Measurements from ENCODE around the gene UCP3. TPM values are rescaled to one million over a fixed set of nuclear protein-coding genes. Genes with fewer than 3 reads are reported as not detected.

The UCP3 gene
- total RNA-seq, 1 donor from 2014 or later, result 11.9 TPM

GRCh38 chr11:74019860-74020259 is 11.0 kb upstream of the UCP3 start:
- intact Hi-C loops (cut with micrococcal nuclease), result no loop called here
- DNase-seq (no peak), ATAC-seq (no peak)

- intact Hi-C loops (cut with micrococcal nuclease), result no loop called here
- peak; percentile 52 for DNase-seq
- peak; percentile 39 for ATAC-seq
These were observed 10.3 kb upstream of the UCP3 start for GRCh38 chr11:74019104-74019738.

DNA sequence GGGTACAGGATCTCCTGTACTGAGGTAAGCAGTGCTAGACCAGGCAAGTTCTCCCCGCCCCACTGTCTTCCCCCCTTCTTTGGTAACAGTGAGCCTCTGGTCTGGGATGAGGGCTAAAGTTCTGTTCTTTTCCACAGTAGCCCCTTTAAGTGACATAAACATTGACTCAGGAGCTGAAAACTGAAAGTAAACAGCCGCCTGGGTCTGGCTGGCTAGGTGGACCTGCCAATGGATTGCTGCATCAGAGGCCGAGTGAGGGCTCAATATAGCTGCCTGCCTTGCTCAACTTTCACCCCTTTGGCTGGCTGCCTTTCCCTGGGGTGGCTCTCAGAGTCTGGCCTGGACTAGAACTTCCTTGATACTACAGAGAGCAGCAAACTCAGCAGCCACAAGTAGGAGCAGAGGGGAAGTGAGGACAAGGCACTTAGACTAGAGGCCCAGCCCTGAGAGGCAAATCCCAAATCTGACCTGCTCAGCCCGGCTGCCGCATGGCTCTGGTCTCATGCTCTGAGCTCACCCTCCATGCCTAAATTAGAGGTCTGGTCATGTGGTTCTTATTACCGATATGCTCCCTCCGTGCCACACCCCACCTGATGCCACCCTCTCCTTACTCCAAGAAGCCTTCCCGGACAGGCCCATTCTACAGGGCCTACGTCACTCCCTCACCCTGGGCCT is 9.6 kb upstream of the UCP3 start:
- DNase-seq, result peak; percentile 93
- peak; percentile 94 for ATAC-seq
- intact Hi-C loops (cut with micrococcal nuclease), result no loop called here

- intact Hi-C loops (cut with micrococcal nuclease), result no loop called here
- DNase-seq, result no peak
- ATAC-seq, result no peak
These were observed 8.7 kb upstream of the UCP3 start for GRCh38 chr11:74017631-74018030.

DNA sequence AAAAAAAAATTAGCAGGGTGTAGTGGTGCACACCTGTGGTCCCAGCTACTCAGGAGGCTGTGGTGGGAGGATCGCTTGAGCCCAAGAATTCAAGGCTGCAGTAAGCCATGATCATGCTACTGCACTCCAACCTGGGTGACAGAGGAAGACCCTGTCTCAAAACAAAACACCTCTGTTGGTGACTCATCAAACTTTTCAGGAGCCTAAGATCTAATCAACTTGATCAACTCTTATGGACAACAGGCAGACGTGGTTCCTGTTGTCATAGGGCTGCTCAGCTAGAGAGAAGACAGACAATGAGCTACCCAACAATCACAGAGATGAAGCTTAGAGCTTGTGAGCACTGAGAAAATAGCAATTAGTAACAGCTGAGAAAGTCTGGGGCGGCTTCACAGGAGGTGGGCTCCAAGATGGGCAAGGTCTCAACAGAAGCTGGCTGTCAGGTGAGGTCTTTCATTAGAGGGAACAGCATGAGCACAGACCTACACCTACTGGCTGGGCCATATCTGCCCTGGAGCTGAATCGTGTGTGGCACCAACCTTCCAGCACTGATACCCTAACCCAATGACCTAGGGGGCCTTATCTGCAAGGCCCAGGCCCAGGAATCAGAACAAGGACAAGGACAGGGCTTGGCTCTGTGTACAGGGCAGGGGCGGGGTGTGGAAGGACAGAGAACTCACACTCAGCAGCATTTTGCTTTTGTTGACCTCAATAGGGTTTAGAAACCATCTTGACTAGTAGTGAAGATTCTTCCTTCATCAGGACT is 7.2 kb upstream of the UCP3 start:
- no peak for ATAC-seq
- intact Hi-C loops (cut with micrococcal nuclease), result no loop called here
- no peak for DNase-seq

DNA sequence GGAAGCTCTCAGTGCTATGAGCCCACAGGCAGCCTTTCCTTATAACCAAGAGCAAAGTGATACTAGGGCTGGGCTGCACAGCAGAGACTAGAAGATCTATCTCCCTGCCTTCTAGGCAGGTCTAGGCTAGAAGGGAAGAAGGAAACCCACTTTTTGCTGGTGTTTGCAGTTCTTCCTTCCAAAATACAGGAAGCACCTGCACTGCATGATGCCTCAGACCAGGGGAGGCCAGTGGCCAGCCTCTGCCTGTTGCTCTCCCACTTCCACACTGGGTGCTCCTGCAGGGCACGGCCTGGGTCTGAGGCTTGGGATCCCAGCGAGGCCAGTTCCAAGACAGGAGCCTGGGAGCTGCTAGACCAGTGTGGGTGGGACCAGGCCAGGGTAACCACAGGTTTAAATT is 6.0 kb upstream of the UCP3 start:
- ATAC-seq, result no peak
- DNase-seq, result peak; percentile 40
- intact Hi-C loops (cut with micrococcal nuclease), result no loop called here

- DNase-seq, result no peak
- intact Hi-C loops (cut with micrococcal nuclease), result no loop called here
- ATAC-seq, result no peak
These were observed 4.3 kb upstream of the UCP3 start for GRCh38 chr11:74013141-74013540.

GRCh38 chr11:74012074-74012809 is 3.4 kb upstream of the UCP3 start:
- ATAC-seq (no peak), DNase-seq (no peak)
- intact Hi-C loops (cut with micrococcal nuclease), result no loop called here

DNA sequence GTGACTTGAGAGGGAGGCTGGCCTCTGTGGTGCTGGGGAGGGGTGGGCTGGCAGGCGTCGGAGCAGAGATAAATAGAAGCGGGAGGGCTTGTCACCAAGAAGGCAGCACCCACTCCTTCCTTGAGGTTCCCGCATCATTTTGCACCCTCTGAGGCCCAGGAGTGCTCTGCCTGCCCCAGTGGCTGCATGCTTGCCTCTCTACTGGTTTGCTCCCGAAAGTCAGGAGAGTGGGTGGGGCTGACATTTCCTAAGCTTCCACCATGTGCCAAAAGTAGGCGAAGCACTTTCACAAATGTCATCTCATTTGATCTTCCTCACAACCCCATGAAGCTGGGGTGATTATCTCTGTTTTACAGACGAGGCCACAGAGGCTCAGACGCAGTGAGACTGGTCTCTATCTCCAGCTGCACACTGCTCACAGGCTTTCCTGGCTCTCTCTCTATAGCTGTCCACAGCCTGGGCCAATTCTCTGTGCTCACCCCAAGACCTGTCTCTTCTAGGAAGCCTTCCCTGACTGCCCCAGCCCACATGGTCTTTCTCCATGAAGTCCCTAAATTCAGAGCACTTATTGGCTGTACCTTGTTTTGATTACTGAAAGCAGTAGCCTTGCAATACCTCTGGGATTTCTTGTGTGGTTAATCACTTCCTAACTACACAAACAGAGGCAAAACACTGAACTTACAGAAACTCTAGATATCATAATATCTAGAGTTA is 2.6 kb upstream of the UCP3 start:
- intact Hi-C loops (cut with micrococcal nuclease), result no loop called here
- ATAC-seq (peak; percentile 9), DNase-seq (no peak)

- intact Hi-C loops (cut with micrococcal nuclease), result no loop called here
- DNase-seq, result no peak
- no peak for ATAC-seq
These were observed 1.7 kb upstream of the UCP3 start for GRCh38 chr11:74010306-74011300.

- ATAC-seq (no peak), DNase-seq (no peak)
- intact Hi-C loops (cut with micrococcal nuclease), result no loop called here
These were observed 905 bp upstream of the UCP3 start for GRCh38 chr11:74009675-74010305.

GRCh38 chr11:74009230-74009547 is 304 bp upstream of the UCP3 start:
- DNase-seq, result no peak
- intact Hi-C loops (cut with micrococcal nuclease), result no loop called here
- ATAC-seq, result no peak

- intact Hi-C loops (cut with micrococcal nuclease), result no loop called here
- DNase-seq (no peak), ATAC-seq (peak; percentile 61)
These were observed 1.1 kb downstream of the UCP3 start for GRCh38 chr11:74007691-74008372.

DNA sequence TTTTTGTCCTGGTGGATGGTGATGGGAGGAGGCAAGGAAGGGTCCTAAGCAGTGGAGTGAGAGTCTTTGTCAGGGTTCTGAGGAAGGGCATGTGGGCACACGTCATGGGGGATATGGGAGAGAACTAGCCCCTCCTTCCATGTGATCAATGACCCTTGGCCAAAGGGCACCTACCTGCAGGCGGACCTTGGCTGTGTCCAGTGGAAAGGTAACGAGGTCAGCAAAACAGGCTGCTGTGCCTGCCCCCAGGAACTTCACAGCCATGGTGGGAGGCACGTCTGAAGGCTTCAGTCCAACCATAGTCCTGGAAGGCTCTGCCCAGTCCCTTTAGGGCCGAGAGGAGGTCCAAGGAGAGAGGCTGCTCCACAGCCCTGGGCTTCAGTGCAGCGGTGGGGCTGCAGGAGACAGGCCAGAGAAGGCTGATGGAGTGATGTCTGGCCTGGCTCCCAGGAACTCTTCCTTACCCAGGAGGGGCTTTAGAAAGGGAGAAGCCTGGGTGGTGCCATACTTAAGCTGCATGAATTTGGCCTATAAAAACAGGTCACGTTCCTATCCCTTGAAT is 2.1 kb downstream of the UCP3 start:
- DNase-seq, result no peak
- no peak for ATAC-seq
- intact Hi-C loops (cut with micrococcal nuclease), result no loop called here

GRCh38 chr11:74005721-74006517 is 3.0 kb downstream of the UCP3 start:
- ATAC-seq (no peak), DNase-seq (no peak)
- intact Hi-C loops (cut with micrococcal nuclease), result no loop called here
